ENCODE data around the gene SOS2. TPM values are rescaled to one million over a fixed set of nuclear protein-coding genes. Genes with fewer than 3 reads are reported as not detected.

The SOS2 gene
- total RNA-seq, result 10 to 100 TPM; 18.9 to 20.1 TPM

GRCh38 chr14:50231475-50232275 lies at the start of gene SOS2:
TSS of gene SOS2 (minus strand) at chr14:50231578. CDS start at chr14:50231283, 295 bp downstream.
- peaks cover 32% of the 10 kb centered on the region for H3K4me1 Mint-ChIP-seq (ENCODE audit: low read depth)
- H3K4me3 Mint-ChIP-seq, result peak within 1 kb of the TSS; percentile 86
- peak within 1 kb of the TSS; percentile 92 for H3K27ac Mint-ChIP-seq
- ChIA-PET CTCF (interaction anchor here (0.7 kb wide), 1 partner anchor 369 kb away, joined by 3 read pairs; no protein-coding TSS in a partner anchor), POLR2A (interaction anchor here (0.6 to 2.7 kb wide), 5 partner anchors 116 to 379 kb away, joined by 3 to 7 read pairs (median 5); partner anchors contain the start of genes NEMF and VCPKMT)
- DNase-seq, result peak; percentile 86
- H3K27me3 Mint-ChIP-seq (ENCODE audit: low read depth), result no peaks in the 10 kb centered on the region
- peaks cover 20% of the 10 kb centered on the region for H3K36me3 Mint-ChIP-seq (ENCODE audit: low read depth)
- H3K9me3 Mint-ChIP-seq (ENCODE audit: insufficient read depth), result peaks cover 17% of the 10 kb centered on the region
- ATAC-seq, result peak; percentile 89

GRCh38 chr14:50272498-50272897 lies 41.1 kb upstream of the SOS2 start:
- Mint-ChIP-seq H3K4me3 (no peak overlapping the region), H3K27ac (no peak overlapping the region)

GRCh38 chr14:50270932-50271331 lies 39.6 kb upstream of the SOS2 start:
- CTCF ChIA-PET, result no interaction called here

More at GRCh38 chr14:50272498-50272897, 41.1 kb upstream of the SOS2 start:
- Mint-ChIP-seq H3K27me3 (ENCODE audit: low read depth) (no peaks in the 10 kb centered on the region), H3K36me3 (ENCODE audit: low read depth) (peaks cover 9% of the 10 kb centered on the region), H3K4me1 (ENCODE audit: low read depth) (no peaks in the 10 kb centered on the region), H3K9me3 (ENCODE audit: insufficient read depth) (no peaks in the 10 kb centered on the region)
- ChIA-PET POLR2A (interaction anchor here (0.6 kb wide), 1 partner anchor 42 kb away, joined by 3 read pairs; no protein-coding TSS in a partner anchor), CTCF (no interaction called here)
- ATAC-seq (no peak), DNase-seq (no peak)

GRCh38 chr14:50265029-50265428 lies 33.7 kb upstream of the SOS2 start:
- H3K36me3 Mint-ChIP-seq (ENCODE audit: low read depth), result peaks cover 15% of the 10 kb centered on the region
- no peak overlapping the region for H3K27ac Mint-ChIP-seq
- ATAC-seq (no peak), DNase-seq (no peak)
- H3K27me3 Mint-ChIP-seq (ENCODE audit: low read depth), result no peaks in the 10 kb centered on the region
- H3K4me1 Mint-ChIP-seq (ENCODE audit: low read depth), result peaks cover 1% of the 10 kb centered on the region
- H3K9me3 Mint-ChIP-seq (ENCODE audit: insufficient read depth), result no peaks in the 10 kb centered on the region
- ChIA-PET CTCF (no interaction called here), POLR2A (no interaction called here)
- H3K4me3 Mint-ChIP-seq, result no peak overlapping the region

More at GRCh38 chr14:50270932-50271331, 39.6 kb upstream of the SOS2 start:
- no peaks in the 10 kb centered on the region for H3K9me3 Mint-ChIP-seq (ENCODE audit: insufficient read depth)
- no peak for ATAC-seq
- H3K4me1 Mint-ChIP-seq (ENCODE audit: low read depth), result no peaks in the 10 kb centered on the region
- H3K36me3 Mint-ChIP-seq (ENCODE audit: low read depth), result peaks cover 6% of the 10 kb centered on the region
- DNase-seq, result no peak
- H3K27me3 Mint-ChIP-seq (ENCODE audit: low read depth), result no peaks in the 10 kb centered on the region
- POLR2A ChIA-PET, result no interaction called here
- H3K27ac Mint-ChIP-seq, result no peak overlapping the region
- H3K4me3 Mint-ChIP-seq, result no peak overlapping the region

- ATAC-seq (no peak), DNase-seq (no peak)
- Mint-ChIP-seq H3K27ac (no peak overlapping the region), H3K4me3 (no peak overlapping the region), H3K4me1 (ENCODE audit: low read depth) (peaks cover 1% of the 10 kb centered on the region), H3K9me3 (ENCODE audit: insufficient read depth) (no peaks in the 10 kb centered on the region), H3K27me3 (ENCODE audit: low read depth) (no peaks in the 10 kb centered on the region), H3K36me3 (ENCODE audit: low read depth) (peaks cover 10% of the 10 kb centered on the region)
- CTCF ChIA-PET, result interaction anchor here (0.8 kb wide), 1 partner anchor 14 kb away, joined by 3 read pairs; no protein-coding TSS in a partner anchor
- POLR2A ChIA-PET, result no interaction called here
These were observed 31.9 kb upstream of the SOS2 start for GRCh38 chr14:50263321-50263720.

GRCh38 chr14:50262865-50263264 lies 31.5 kb upstream of the SOS2 start:
- POLR2A ChIA-PET, result no interaction called here
- DNase-seq (no peak), ATAC-seq (no peak)
- Mint-ChIP-seq H3K4me1 (ENCODE audit: low read depth) (peaks cover 1% of the 10 kb centered on the region), H3K36me3 (ENCODE audit: low read depth) (peaks cover 9% of the 10 kb centered on the region), H3K4me3 (no peak overlapping the region), H3K27ac (no peak overlapping the region), H3K9me3 (ENCODE audit: insufficient read depth) (no peaks in the 10 kb centered on the region), H3K27me3 (ENCODE audit: low read depth) (no peaks in the 10 kb centered on the region)
- CTCF ChIA-PET, result interaction anchor here (0.8 kb wide), 1 partner anchor 14 kb away, joined by 3 read pairs; no protein-coding TSS in a partner anchor

GRCh38 chr14:50260511-50260910 lies 29.1 kb upstream of the SOS2 start:
- Mint-ChIP-seq H3K36me3 (ENCODE audit: low read depth) (peaks cover 11% of the 10 kb centered on the region), H3K27ac (no peak overlapping the region), H3K4me1 (ENCODE audit: low read depth) (peaks cover 3% of the 10 kb centered on the region), H3K4me3 (no peak overlapping the region), H3K9me3 (ENCODE audit: insufficient read depth) (no peaks in the 10 kb centered on the region), H3K27me3 (ENCODE audit: low read depth) (no peaks in the 10 kb centered on the region)
- CTCF ChIA-PET, result interaction anchor here (0.7 to 1.7 kb wide), 9 partner anchors 13 to 421 kb away, joined by 3 to 5 read pairs (median 3); partner anchors contain the start of gene L2HGDH
- DNase-seq (peak; percentile 38), ATAC-seq (peak; percentile 76)
- POLR2A ChIA-PET, result no interaction called here

- Mint-ChIP-seq H3K4me3 (no peak overlapping the region), H3K27ac (no peak overlapping the region), H3K36me3 (ENCODE audit: low read depth) (peaks cover 9% of the 10 kb centered on the region), H3K9me3 (ENCODE audit: insufficient read depth) (no peaks in the 10 kb centered on the region), H3K4me1 (ENCODE audit: low read depth) (peaks cover 3% of the 10 kb centered on the region), H3K27me3 (ENCODE audit: low read depth) (no peaks in the 10 kb centered on the region)
- ATAC-seq, result no peak
- no peak for DNase-seq
- ChIA-PET CTCF (interaction anchor here (0.7 to 1.7 kb wide), 4 partner anchors 13 to 61 kb away, joined by 3 to 5 read pairs (median 4); partner anchors contain the start of gene L2HGDH), POLR2A (no interaction called here)
These were observed 28.7 kb upstream of the SOS2 start for GRCh38 chr14:50260072-50260471.

- peaks cover 16% of the 10 kb centered on the region for H3K36me3 Mint-ChIP-seq (ENCODE audit: low read depth)
- ChIA-PET CTCF (no interaction called here), POLR2A (no interaction called here)
- H3K4me1 Mint-ChIP-seq (ENCODE audit: low read depth), result peaks cover 3% of the 10 kb centered on the region
- ATAC-seq, result no peak
- no peak for DNase-seq
- H3K4me3 Mint-ChIP-seq, result no peak overlapping the region
- no peak overlapping the region for H3K27ac Mint-ChIP-seq
- no peaks in the 10 kb centered on the region for H3K27me3 Mint-ChIP-seq (ENCODE audit: low read depth)
- no peaks in the 10 kb centered on the region for H3K9me3 Mint-ChIP-seq (ENCODE audit: insufficient read depth)
These were observed 26.4 kb upstream of the SOS2 start for GRCh38 chr14:50257732-50258131.

GRCh38 chr14:50254248-50254647 lies 22.9 kb upstream of the SOS2 start:
- CTCF ChIA-PET, result interaction anchor here (1.7 kb wide), 1 partner anchor 278 kb away, joined by 4 read pairs; the partner anchor contains the start of gene MAP4K5
- H3K4me3 Mint-ChIP-seq, result no peak overlapping the region
- H3K4me1 Mint-ChIP-seq (ENCODE audit: low read depth), result peaks cover 2% of the 10 kb centered on the region
- peaks cover 38% of the 10 kb centered on the region for H3K36me3 Mint-ChIP-seq (ENCODE audit: low read depth)
- no peak for ATAC-seq
- H3K9me3 Mint-ChIP-seq (ENCODE audit: insufficient read depth), result peaks cover 7% of the 10 kb centered on the region
- no peak for DNase-seq
- H3K27ac Mint-ChIP-seq, result no peak overlapping the region
- POLR2A ChIA-PET, result no interaction called here
- H3K27me3 Mint-ChIP-seq (ENCODE audit: low read depth), result no peaks in the 10 kb centered on the region

GRCh38 chr14:50249136-50249775 lies 17.9 kb upstream of the SOS2 start:
- POLR2A ChIA-PET, result interaction anchor here (0.6 kb wide), 1 partner anchor 9 kb away, joined by 4 read pairs; no protein-coding TSS in a partner anchor
- H3K27me3 Mint-ChIP-seq (ENCODE audit: low read depth), result no peaks in the 10 kb centered on the region
- ATAC-seq (no peak), DNase-seq (no peak)
- H3K36me3 Mint-ChIP-seq (ENCODE audit: low read depth), result peaks cover 45% of the 10 kb centered on the region
- H3K4me1 Mint-ChIP-seq (ENCODE audit: low read depth), result no peaks in the 10 kb centered on the region
- H3K9me3 Mint-ChIP-seq (ENCODE audit: insufficient read depth), result peaks cover 7% of the 10 kb centered on the region
- peak overlapping the region; percentile 39 for H3K27ac Mint-ChIP-seq
- CTCF ChIA-PET, result interaction anchor here (1.2 kb wide), 1 partner anchor 71 kb away, joined by 3 read pairs; no protein-coding TSS in a partner anchor
- no peak overlapping the region for H3K4me3 Mint-ChIP-seq

- Mint-ChIP-seq H3K27me3 (ENCODE audit: low read depth) (no peaks in the 10 kb centered on the region), H3K27ac (no peak overlapping the region), H3K4me3 (no peak overlapping the region), H3K9me3 (ENCODE audit: insufficient read depth) (peaks cover 3% of the 10 kb centered on the region), H3K36me3 (ENCODE audit: low read depth) (peaks cover 30% of the 10 kb centered on the region), H3K4me1 (ENCODE audit: low read depth) (no peaks in the 10 kb centered on the region)
- POLR2A ChIA-PET, result no interaction called here
- DNase-seq, result no peak
- no peak for ATAC-seq
- CTCF ChIA-PET, result interaction anchor here (1.2 to 1.7 kb wide), 2 partner anchors 13 to 14 kb away, joined by 3 to 5 read pairs; no protein-coding TSS in a partner anchor
These were observed 15.9 kb upstream of the SOS2 start for GRCh38 chr14:50247245-50247644.
